ENCODE data around the gene ZNF782.

- TF ChIP-seq CTCF (conservative IDR thresholded peaks at IDR 0.05), result no peak
- TF ChIP-seq ZFX (IDR thresholded peaks at IDR 0.05), result no peak
Measured at GRCh38 chr9:96777426-96777864, 76.9 kb downstream of the ZNF782 start.

All from C4-2B (cell line).